TTC549 (cell line): Measurements from ENCODE around the gene SOX11.

ENCODE experiments used
- FAIRE-seq: peaks from 2 replicates; lab custom pipeline; 2012; peaks lifted over from hg19 to GRCh38; lab: Jason Lieb, UNC

SOX11 gene

GRCh38 chr2:5725072-5725471 is 32.9 kb downstream of the SOX11 start:
- FAIRE-seq = no peak

GRCh38 chr2:5725794-5726463 is 33.7 kb downstream of the SOX11 start:
- FAIRE-seq = no peak

DNA sequence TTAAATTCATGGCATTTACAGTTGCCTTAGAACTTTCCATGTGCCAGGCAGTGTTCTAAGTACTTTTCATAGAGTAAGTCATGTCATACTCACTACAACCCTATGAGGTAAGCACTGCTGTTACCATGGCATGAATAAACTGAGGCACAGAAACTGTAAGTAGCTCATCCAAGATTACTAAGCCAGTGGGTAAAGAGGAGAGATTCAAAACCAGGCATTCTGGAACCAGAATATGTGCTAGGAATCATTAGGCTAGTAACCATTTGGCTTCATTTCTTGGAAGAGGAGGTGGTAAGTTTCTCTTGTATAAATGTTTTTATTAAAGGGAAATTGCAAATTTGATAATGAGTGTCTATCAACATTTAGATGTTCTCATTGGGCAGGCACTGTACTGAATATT is 35.1 kb downstream of the SOX11 start:
- no peak for FAIRE-seq

GRCh38 chr2:5729416-5729815 is 37.2 kb downstream of the SOX11 start:
- FAIRE-seq = no peak

DNA sequence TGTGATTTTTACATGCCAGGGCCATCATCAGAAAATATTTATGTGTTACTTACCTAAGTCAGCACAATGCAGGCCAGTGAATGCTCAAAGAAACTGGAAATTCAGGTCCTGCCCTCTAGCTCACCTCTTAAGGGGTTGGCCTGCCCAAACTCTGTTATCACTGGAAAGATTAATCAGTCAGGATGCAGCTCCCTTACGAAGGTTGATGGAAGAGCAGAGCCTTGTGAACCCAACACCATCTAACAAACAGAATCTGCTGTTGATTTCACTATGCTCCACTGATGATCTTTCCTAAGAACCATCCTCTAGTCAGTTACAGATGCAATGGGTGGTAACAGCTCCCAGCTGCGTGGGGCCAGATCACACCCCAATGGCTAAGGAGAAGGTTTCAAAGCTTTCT is 38.2 kb downstream of the SOX11 start:
- FAIRE-seq = no peak

DNA sequence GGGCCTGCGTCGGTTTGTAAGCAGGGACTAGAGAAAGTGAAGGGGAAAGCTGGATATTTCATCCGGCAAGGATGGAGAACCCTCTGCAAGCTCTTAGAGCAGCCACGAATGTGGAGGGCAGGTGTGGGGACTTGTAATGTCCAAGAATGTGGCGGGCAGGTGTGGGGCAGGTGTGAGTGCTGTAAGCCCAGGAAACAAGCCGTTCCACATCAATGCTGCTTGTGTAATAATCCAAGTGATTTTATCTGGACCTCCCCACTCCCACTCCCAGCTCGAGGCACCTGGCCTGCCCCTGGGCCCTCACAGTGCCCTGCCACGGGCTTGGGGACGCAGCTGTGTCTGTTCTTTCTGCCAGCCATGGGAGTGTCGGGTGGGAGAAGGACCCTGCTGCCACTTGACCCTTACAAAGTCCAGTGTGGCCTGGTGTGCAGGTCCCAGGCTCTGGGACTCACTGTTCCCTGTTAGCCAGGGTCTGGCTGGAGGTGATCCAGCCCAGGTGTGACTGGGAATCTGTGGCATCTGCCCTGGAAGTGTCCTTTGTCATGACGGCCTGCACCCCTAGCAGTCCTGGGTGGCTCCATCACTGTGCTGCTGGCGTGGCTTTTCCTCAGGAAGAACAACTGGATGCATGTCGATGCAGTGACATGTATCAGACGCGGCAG is 42.8 kb downstream of the SOX11 start:
- FAIRE-seq = no peak

- FAIRE-seq = no peak
These were observed 43.3 kb downstream of the SOX11 start for GRCh38 chr2:5735521-5735861.

- no peak for FAIRE-seq
These were observed 43.9 kb downstream of the SOX11 start for GRCh38 chr2:5736050-5736449.

DNA sequence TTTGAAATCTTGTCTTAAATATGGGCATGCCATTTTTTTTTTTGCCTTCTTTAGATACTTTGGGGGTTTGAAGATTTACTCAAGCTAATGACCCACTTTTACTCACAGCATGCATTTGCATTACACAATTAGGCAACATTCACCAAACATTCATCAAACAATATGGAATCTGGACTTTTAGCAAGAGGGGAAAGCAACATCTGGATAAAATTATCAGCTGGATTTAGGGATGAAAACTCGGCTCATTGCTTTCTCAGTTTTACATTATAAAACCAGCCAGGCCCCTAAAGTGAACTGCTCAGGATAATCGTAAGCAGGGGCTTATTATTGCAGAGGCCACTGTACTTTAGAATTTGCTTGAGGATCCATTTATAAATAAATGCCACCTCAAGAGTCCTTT is 44.7 kb downstream of the SOX11 start:
- FAIRE-seq = no peak

- no peak for FAIRE-seq
These were observed 47.9 kb downstream of the SOX11 start for GRCh38 chr2:5740053-5740452.

- no peak for FAIRE-seq
These were observed 48.6 kb downstream of the SOX11 start for GRCh38 chr2:5740817-5741216.

- FAIRE-seq = no peak
These were observed 49.1 kb downstream of the SOX11 start for GRCh38 chr2:5741242-5741641.

GRCh38 chr2:5742126-5742525 is 49.9 kb downstream of the SOX11 start:
- no peak for FAIRE-seq

DNA sequence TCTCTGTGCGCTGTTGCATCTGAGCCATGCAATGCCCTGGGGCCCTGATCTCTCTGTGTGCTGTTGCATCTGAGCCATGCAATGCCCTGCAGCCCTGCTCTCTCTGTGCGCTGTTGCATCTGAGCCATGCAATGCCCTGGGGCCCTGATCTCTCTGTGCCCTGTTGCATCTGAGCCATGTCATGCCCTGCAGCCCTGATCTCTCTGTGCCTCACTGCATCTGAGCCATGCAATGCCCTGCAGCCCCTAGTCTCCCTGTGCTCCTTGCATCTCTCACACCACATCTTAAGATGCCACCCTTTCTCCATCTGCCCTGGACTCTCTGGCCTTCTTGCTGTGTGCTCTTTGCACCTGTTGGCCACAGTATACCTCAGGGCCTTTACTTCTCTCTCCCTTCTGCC is 56.2 kb downstream of the SOX11 start:
- FAIRE-seq = no peak

GRCh38 chr2:5748946-5749345 is 56.8 kb downstream of the SOX11 start:
- FAIRE-seq = no peak

DNA sequence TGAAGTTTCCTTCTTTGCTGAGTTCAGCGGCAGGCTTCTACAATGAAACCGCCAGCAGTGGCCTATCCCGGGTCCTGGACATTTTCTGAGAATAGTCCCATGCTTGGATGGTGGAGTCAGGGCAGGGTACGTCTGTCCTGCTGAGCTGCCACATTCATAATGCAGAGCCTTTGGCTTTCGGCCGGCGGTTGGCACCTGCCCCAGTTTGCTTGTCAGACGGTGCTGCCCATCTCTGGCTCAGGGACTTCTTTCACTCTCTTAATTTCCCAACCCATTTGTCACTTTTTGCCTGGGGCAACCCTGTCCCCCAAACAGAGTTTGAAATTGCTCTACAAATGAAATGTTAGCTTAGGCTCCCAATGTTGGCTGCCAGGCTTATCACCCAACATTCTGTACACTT is 57.2 kb downstream of the SOX11 start:
- FAIRE-seq = no peak
